ENCODE measurements around the gene PACRG. TPM values are rescaled to one million over a fixed set of nuclear protein-coding genes. Genes with fewer than 3 reads are reported as not detected.

The PACRG gene
- total and polyA plus RNA-seq, 2 of the 13 experiments (the other 11 are each of a cell fraction or from before 2014, with no cell fraction given) = 0.13 TPM; not detected in 1

- TF ChIP-seq FIP1L1 (IDR thresholded peaks at IDR 0.05; ENCODE audit: borderline replicate concordance, insufficient read depth, low read depth, low read length) (no peak), KLF9 (CRISPR knock-in tag; IDR thresholded peaks at IDR 0.05; ENCODE audit: low read depth) (no peak), U2AF1 (optimal IDR thresholded peaks at IDR 0.05; ENCODE audit: low read depth, low read length) (no peak)
Measured at GRCh38 chr6:163310096-163310972, 582.6 kb downstream of the PACRG start (continued).

- POLR2A ChIA-PET = no interaction called here
- no peak overlapping the region for H3K9ac ChIP-seq (ENCODE audit: insufficient read depth, low read depth, low read length)
- no peak for FAIRE-seq
- no peak for TF ChIP-seq ZNF280D (CRISPR knock-in tag; IDR thresholded peaks at IDR 0.05)
- TF ChIP-seq MAFF (IDR thresholded peaks at IDR 0.05; ENCODE audit: low read depth, low read length) = peak; percentile 97
- TF ChIP-seq NCOR1 (IDR thresholded peaks at IDR 0.05; ENCODE audit: borderline replicate concordance, low read length) = no peak
- no peak for TF ChIP-seq ZNF572 (CRISPR knock-in tag; IDR thresholded peaks at IDR 0.05)
- TF ChIP-seq ZBTB33 (CRISPR knock-in tag; IDR thresholded peaks at IDR 0.05) = no peak
- peak; percentile 96 to 99 for TF ChIP-seq MAFK (conservative IDR thresholded peaks at IDR 0.05 in 1 of 2, IDR thresholded peaks at IDR 0.05 in 1 of 2; ENCODE audit: low read length in 2 of 2)
- no peak for TF ChIP-seq ZNF180 (CRISPR knock-in tag; IDR thresholded peaks at IDR 0.05; ENCODE audit: borderline replicate concordance, low read depth)
- H3K4me1 ChIP-seq (ENCODE audit: insufficient read depth, low read length) = no peaks in the 10 kb centered on the region
- no peak for DNase-seq (ENCODE audit: low spot score)
- no peak overlapping the region for H3K4me2 ChIP-seq (ENCODE audit: low read depth, low read length)
- H3K79me2 ChIP-seq (ENCODE audit: insufficient read depth, low read length) = no peaks in the 10 kb centered on the region
- WGBS (ENCODE audit: low lambda C conversion rate) = 48% methylated on average over 2 of the region's 2 CpGs
- H3K36me3 ChIP-seq (replicated peaks in 1 of 2; ENCODE audit: control insufficient read depth in 1 of 2, insufficient read depth in 2 of 2, low read length in 2 of 2) = no peaks in the 10 kb centered on the region
- CTCF ChIA-PET (ENCODE audit: low intra/inter-chr PET ratio, low total read pairs) = no interaction called here
- H3K4me3 ChIP-seq (replicated peaks in 1 of 3; ENCODE audit: insufficient read depth in 1 of 3, low read depth in 2 of 3, low read length in 3 of 3) = no peak overlapping the region
- in situ Hi-C loops (cut with HindIII; ENCODE audit: extremely low pct_ligation_motif_present, low pct_unique_long_range_greater_than_20kb) (no loop called here), intact Hi-C loops (cut with micrococcal nuclease; ENCODE audit: unreplicated experiment) (no loop called here)
- no peak for ATAC-seq
- no peaks in the 10 kb centered on the region for H4K20me1 ChIP-seq (ENCODE audit: insufficient read depth, low read length)
- H3K27me3 ChIP-seq (ENCODE audit: control insufficient read depth in 1 of 2, insufficient read depth in 2 of 2, low read length in 2 of 2) = peaks cover 0 to 26% of the 10 kb centered on the region in 2 experiments; a peak in 3 of 5 replicates
- H3K9me3 ChIP-seq (ENCODE audit: low read length) = no peaks in the 10 kb centered on the region
- no peak overlapping the region for H3K27ac ChIP-seq (ENCODE audit: extremely low read length, insufficient read depth, low read length)
- no peak overlapping the region for H2AFZ ChIP-seq (ENCODE audit: low read length)
- no TSS peak for BruUV-seq (replicated peaks)
Measured at GRCh38 chr6:163310973-163311383, 583.2 kb downstream of the PACRG start.
